Ectodermal cell (in vitro differentiated cells): ENCODE results near the gene OGDH.
"Not testable (repeated sequence)": the region's sequence is repeated elsewhere in the genome, so short reads cannot be mapped to it uniquely, and the experiment has no call there.

Experiments
- H3K27ac ChIP-seq: 2 replicates; pipeline ENCODE4 v1.7.0; 2013; ENCODE audit warnings: mild to moderate bottlenecking, low read depth, low read length; ENCODE audit not compliant: insufficient read depth, poor library complexity, severe bottlenecking
- H3K27me3 ChIP-seq: 2 replicates; pipeline ENCODE4 v1.7.0; 2013; ENCODE audit warnings: mild to moderate bottlenecking, low read length; ENCODE audit not compliant: insufficient read depth, control insufficient read depth, poor library complexity, severe bottlenecking
- H3K36me3 ChIP-seq: one replicate; pipeline ENCODE4 v1.7.0; 2013; ENCODE audit warnings: low read length; ENCODE audit not compliant: control insufficient read depth, insufficient read depth
- H3K4me1 ChIP-seq: one replicate; pipeline ENCODE4 v1.7.0; 2013; ENCODE audit warnings: low read length; ENCODE audit not compliant: control insufficient read depth, insufficient read depth
- H3K4me3 ChIP-seq: 2 replicates; pipeline ENCODE4 v1.7.0; 2013; ENCODE audit warnings: low read depth, low read length, control low read depth; ENCODE audit not compliant: insufficient read depth
- H3K9me3 ChIP-seq: 2 replicates; pipeline ENCODE4 v1.7.0; 2013; ENCODE audit warnings: mild to moderate bottlenecking, low read length, moderate library complexity; ENCODE audit not compliant: control insufficient read depth
- WGBS, 2 experiments: methylation state at CpG; one replicate each; pipeline ENCODE4 v1.1.7; 2013; ENCODE audit warnings: missing lambda C conversion rate in 2 of 2; 5-methylcytosine and 5-hydroxymethylcytosine counted together

The OGDH gene

DNA sequence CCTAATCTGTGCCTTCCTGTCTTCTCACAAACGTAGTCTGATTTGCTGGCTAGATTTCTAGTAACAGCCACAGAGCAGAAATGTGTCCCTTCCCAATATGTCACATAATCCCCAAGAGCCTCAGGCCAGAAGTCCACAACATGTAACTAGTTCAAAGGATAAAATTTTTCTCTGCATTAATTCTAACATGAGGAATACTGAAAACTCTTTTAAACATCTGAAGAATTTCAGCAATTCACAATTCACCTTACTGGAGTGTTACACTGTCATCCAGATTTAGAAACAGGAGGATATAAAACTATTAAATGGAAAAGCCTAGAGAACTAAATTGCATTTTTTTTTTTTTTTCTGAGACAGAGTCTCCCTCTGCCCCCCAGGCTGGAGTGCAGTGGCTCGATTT, 30.2 kb upstream of the OGDH start:
- Histone ChIP-seq H3K27ac (no peak overlapping the region), H3K9me3 (no peaks in the 10 kb centered on the region), H3K4me1 (peaks cover 12% of the 10 kb centered on the region), H3K4me3 (no peak overlapping the region), H3K36me3 (peaks cover 32% of the 10 kb centered on the region), H3K27me3 (no peaks in the 10 kb centered on the region)
- 93 to 96% methylated on average over 2 of the region's 2 CpGs for WGBS, 2 experiments

GRCh38 chr7:44580945-44581878, 25.2 kb upstream of the OGDH start:
- WGBS, 2 experiments, result 37 to 40% methylated on average over 30 of the region's 30 CpGs
- H3K36me3 ChIP-seq, result peaks cover 17% of the 10 kb centered on the region
- H3K27me3 ChIP-seq, result peaks cover 4% of the 10 kb centered on the region
- H3K9me3 ChIP-seq, result no peaks in the 10 kb centered on the region
- H3K4me1 ChIP-seq, result no peaks in the 10 kb centered on the region
- H3K27ac ChIP-seq, result peak overlapping the region; percentile 48
- H3K4me3 ChIP-seq, result peak overlapping the region; percentile 97

DNA sequence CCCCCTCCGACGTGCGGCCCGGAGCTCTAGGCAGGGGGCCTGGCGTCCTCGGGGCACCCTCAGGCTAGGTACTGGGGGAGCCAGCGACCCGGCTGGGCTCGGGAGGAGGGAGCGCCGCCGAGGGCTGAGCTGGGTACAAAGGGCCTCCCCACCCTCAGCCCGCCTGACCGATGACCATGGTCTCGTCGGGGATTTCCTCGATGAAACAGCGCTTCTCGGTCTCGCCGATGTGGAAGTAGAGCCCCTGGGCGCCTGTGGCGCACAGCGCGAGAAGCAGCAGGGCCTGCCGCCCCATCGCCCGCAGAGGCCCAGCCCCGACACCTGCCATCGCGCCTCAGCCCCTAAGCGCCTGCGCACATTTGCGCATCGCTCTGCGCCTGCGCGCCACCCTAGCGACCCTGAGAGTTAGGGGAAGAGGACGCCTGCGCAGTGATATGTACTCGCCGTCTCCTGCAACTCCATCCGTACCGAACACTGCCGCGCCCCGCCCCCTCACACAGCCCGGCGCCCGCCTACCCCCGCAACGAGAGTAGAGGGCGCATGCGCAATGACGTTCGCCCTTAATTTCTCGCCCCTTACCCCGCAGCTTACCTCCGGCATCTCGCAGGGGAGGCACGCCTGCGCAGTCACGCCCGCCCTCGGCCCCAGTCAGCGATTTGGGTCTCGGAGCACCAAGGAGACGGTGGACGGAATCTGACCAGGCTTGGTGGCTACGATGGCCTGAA, 24.4 kb upstream of the OGDH start, which contains the start of gene TMED4:
Gene TMED4, minus strand, starts transcription at position 353 of the 725 bp plus-strand sequence. Its CDS starts 25 bp downstream, at position 328.
- 0% methylated on average over 71 of the region's 71 CpGs for WGBS, 2 experiments

GRCh38 chr7:44583146-44583865, 23.1 kb upstream of the OGDH start:
- 96% methylated on average over 11 to 13 of the region's 13 CpGs for WGBS, 2 experiments
- Histone ChIP-seq H3K27ac (no peak overlapping the region), H3K4me1 (no peaks in the 10 kb centered on the region), H3K4me3 (peak overlapping the region; percentile 97), H3K36me3 (peaks cover 14% of the 10 kb centered on the region), H3K9me3 (no peaks in the 10 kb centered on the region), H3K27me3 (peaks cover 4% of the 10 kb centered on the region)

More for the DNA sequence above, 24.4 kb upstream of the OGDH start, which contains the start of gene TMED4:
- Histone ChIP-seq H3K27ac (peak within 1 kb of the TSS; percentile 76), H3K36me3 (peaks cover 17% of the 10 kb centered on the region), H3K27me3 (peaks cover 4% of the 10 kb centered on the region), H3K4me3 (peak within 1 kb of the TSS; percentile 97), H3K4me1 (no peaks in the 10 kb centered on the region), H3K9me3 (no peaks in the 10 kb centered on the region)

- 71 to 74% methylated on average over 3 to 6 of the region's 6 CpGs for WGBS, 2 experiments
- H3K4me1 ChIP-seq, result no peaks in the 10 kb centered on the region
- no peak overlapping the region for H3K4me3 ChIP-seq
- H3K36me3 ChIP-seq, result no peaks in the 10 kb centered on the region
- no peaks in the 10 kb centered on the region for H3K9me3 ChIP-seq
- H3K27me3 ChIP-seq, result peaks cover 4% of the 10 kb centered on the region
- H3K27ac ChIP-seq, result no peak overlapping the region
These were observed 18.4 kb upstream of the OGDH start for GRCh38 chr7:44587843-44588711.

DNA sequence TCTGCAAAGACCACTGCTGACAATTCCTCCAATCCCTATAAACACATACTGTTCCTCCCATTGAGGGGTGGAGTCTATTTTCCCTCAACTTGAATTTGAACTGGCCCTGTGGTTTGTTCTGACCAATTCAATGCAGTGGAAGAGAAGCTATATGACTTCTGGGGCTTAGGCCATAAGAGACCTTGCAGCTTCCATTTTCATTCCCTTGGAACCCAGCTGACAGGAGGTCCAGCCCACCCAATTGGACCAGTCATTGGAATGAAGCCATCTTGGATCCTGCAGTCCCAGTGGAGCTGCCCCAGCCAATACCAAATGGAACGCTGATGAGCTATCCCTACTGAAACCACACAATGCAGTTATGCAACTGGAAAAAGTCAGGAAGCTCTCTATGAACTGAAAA, 15.5 kb upstream of the OGDH start:
- Histone ChIP-seq H3K4me3 (no peak overlapping the region), H3K9me3 (no peaks in the 10 kb centered on the region), H3K4me1 (no peaks in the 10 kb centered on the region), H3K36me3 (no peaks in the 10 kb centered on the region), H3K27ac (no peak overlapping the region), H3K27me3 (no peaks in the 10 kb centered on the region)
- 95 to 96% methylated on average over 1 of the region's 1 CpG for WGBS, 2 experiments

GRCh38 chr7:44595934-44596635, 10.3 kb upstream of the OGDH start:
- Histone ChIP-seq H3K4me1 (no peaks in the 10 kb centered on the region), H3K9me3 (no peaks in the 10 kb centered on the region), H3K4me3 (no peak overlapping the region), H3K27me3 (no peaks in the 10 kb centered on the region), H3K36me3 (no peaks in the 10 kb centered on the region), H3K27ac (no peak overlapping the region)
- 77 to 80% methylated on average over 5 of the region's 5 CpGs for WGBS, 2 experiments

DNA sequence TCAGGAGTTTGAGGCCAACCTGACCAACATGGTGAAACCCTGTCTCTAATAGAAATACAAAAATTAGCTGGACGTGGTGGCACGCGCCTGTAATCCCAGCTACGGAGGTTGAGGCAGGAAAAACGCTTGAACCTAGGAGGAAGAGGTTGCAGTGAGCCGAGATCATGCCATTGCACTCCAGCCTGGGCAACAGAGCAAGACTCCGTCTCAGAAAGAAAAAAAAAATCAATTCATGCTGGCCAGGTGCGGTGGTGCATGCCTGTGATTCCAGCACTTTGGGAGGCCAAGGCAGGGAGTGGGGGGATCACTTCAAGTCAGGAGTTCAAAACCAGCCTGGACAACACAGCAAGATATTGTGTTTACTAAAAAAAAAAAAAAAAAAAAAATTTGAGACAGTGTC, 9.2 kb upstream of the OGDH start:
- not testable (repeated sequence) for H3K9me3 ChIP-seq, H3K27ac ChIP-seq
- WGBS, 2 experiments, result 89 to 92% methylated on average over 8 of the region's 8 CpGs

GRCh38 chr7:44599222-44599621, 7.2 kb upstream of the OGDH start:
- Histone ChIP-seq H3K27me3 (no peaks in the 10 kb centered on the region), H3K4me1 (no peaks in the 10 kb centered on the region), H3K9me3 (no peaks in the 10 kb centered on the region), H3K27ac (no peak overlapping the region), H3K36me3 (no peaks in the 10 kb centered on the region), H3K4me3 (no peak overlapping the region)
- 71 to 73% methylated on average over 3 of the region's 3 CpGs for WGBS, 2 experiments

More for the DNA sequence above, 9.2 kb upstream of the OGDH start:
- H3K27me3 ChIP-seq, H3K36me3 ChIP-seq, H3K4me1 ChIP-seq, H3K4me3 ChIP-seq: not testable (repeated sequence)
